Measurements from ENCODE around the gene DDA1. TPM values are rescaled to one million over a fixed set of nuclear protein-coding genes. Genes with fewer than 3 reads are reported as not detected.
A peak's percentile ranks its signal among the peaks of the same experiment; 100 is the strongest.

Gene DDA1
- total and polyA plus RNA-seq, 2 of the 13 experiments (the other 11 are each of a cell fraction or from before 2014, with no cell fraction given): 24.5 to 26.0 TPM

DNA sequence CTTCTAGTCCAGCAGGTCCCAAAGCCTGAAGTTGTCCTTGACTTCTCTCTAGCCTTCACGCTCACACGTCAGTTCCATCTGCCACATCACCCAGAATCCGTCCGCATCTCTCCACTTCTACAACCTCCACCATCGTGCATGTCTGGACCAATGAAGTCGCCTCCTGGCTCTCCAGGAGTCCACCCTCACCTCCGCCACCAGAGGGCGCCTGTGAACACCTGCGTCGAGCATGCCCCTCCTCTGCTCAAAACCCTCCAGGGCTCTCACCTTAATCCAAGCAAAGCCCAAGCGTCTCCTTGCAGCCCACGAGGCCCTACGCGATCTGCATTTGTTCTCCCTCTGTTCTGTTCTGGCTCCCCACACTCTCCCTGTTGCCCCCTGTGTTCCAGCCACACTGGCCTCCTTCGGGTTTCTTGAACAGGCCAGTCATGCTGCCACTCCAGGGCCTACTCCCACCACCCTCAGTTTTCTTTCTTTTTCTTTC lies 48.5 kb upstream of the DDA1 start (continued):
- TF ChIP-seq, protein P1, sequence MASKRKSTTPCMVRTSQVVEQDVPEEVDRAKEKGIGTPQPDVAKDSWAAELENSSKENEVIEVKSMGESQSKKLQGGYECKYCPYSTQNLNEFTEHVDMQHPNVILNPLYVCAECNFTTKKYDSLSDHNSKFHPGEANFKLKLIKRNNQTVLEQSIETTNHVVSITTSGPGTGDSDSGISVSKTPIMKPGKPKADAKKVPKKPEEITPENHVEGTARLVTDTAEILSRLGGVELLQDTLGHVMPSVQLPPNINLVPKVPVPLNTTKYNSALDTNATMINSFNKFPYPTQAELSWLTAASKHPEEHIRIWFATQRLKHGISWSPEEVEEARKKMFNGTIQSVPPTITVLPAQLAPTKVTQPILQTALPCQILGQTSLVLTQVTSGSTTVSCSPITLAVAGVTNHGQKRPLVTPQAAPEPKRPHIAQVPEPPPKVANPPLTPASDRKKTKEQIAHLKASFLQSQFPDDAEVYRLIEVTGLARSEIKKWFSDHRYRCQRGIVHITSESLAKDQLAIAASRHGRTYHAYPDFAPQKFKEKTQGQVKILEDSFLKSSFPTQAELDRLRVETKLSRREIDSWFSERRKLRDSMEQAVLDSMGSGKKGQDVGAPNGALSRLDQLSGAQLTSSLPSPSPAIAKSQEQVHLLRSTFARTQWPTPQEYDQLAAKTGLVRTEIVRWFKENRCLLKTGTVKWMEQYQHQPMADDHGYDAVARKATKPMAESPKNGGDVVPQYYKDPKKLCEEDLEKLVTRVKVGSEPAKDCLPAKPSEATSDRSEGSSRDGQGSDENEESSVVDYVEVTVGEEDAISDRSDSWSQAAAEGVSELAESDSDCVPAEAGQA (IDR thresholded peaks at IDR 0.05; ENCODE audit: low read depth): no peak
- TF ChIP-seq, protein P1 (CRISPR knock-in tag; IDR thresholded peaks at IDR 0.05; ENCODE audit: borderline replicate concordance): no peak
- TF ChIP-seq REXO4 (CRISPR knock-in tag; IDR thresholded peaks at IDR 0.05; ENCODE audit: borderline replicate concordance) (no peak), TMF1 (CRISPR knock-in tag; IDR thresholded peaks at IDR 0.05; ENCODE audit: low read depth) (no peak), TEAD3 (CRISPR knock-in tag; optimal IDR thresholded peaks at IDR 0.05; ENCODE audit: borderline replicate concordance) (peak; percentile 63), ZNF503 (CRISPR knock-in tag; IDR thresholded peaks at IDR 0.05) (no peak), ZEB1 (IDR thresholded peaks at IDR 0.05; ENCODE audit: insufficient replicate concordance, low read depth) (no peak), ZNF337 (CRISPR knock-in tag; IDR thresholded peaks at IDR 0.05; ENCODE audit: borderline replicate concordance, low read depth) (no peak), TOPORS (CRISPR knock-in tag; IDR thresholded peaks at IDR 0.05) (no peak), MTF1 (CRISPR knock-in tag; IDR thresholded peaks at IDR 0.05) (no peak), MEIS2 (CRISPR knock-in tag; IDR thresholded peaks at IDR 0.05) (no peak), ZBTB46 (CRISPR knock-in tag; IDR thresholded peaks at IDR 0.05; ENCODE audit: borderline replicate concordance) (no peak), POLR2G (IDR thresholded peaks at IDR 0.05; ENCODE audit: low read depth, low read length) (no peak), CCAR2 (optimal IDR thresholded peaks at IDR 0.05; ENCODE audit: low read depth, low read length) (no peak), ZNF207 (IDR thresholded peaks at IDR 0.05; ENCODE audit: borderline replicate concordance) (no peak), ZBTB3 (CRISPR knock-in tag; IDR thresholded peaks at IDR 0.05; ENCODE audit: borderline replicate concordance, low read depth) (no peak), ZNF44 (CRISPR knock-in tag; IDR thresholded peaks at IDR 0.05) (no peak), ZNF652 (CRISPR knock-in tag; IDR thresholded peaks at IDR 0.05; ENCODE audit: borderline replicate concordance, low read depth) (peak; percentile 68; the same call in 1 of the 2 replicates), ZFAT (CRISPR knock-in tag; conservative IDR thresholded peaks at IDR 0.05) (no peak), ZBTB7A (CRISPR knock-in tag; IDR thresholded peaks at IDR 0.05) (no peak), ZNF264 (CRISPR knock-in tag; IDR thresholded peaks at IDR 0.05) (no peak), ZNF737 (CRISPR knock-in tag; IDR thresholded peaks at IDR 0.05; ENCODE audit: borderline replicate concordance) (no peak)
